Neural crest cell (in vitro differentiated cells): ENCODE results near the gene CAPN11. TPM values are rescaled to one million over a fixed set of nuclear protein-coding genes. Genes with fewer than 3 reads are reported as not detected.
A peak's percentile ranks its signal among the peaks of the same experiment; 100 is the strongest.

ENCODE experiments used
- DNase-seq: peaks from one replicate; pipeline ENCODE4 v3.0.0; 2021; ENCODE audit warnings: low read depth, mixed read lengths, low spot score
- H3K27ac Mint-ChIP-seq: one replicate; pipeline ENCODE4 v1.8.0; 2021; ENCODE audit warnings: mild to moderate bottlenecking, mixed read lengths; ENCODE audit not compliant: unreplicated experiment
- H3K27me3 Mint-ChIP-seq: 2 replicates; pipeline ENCODE4 v1.8.0; 2021; ENCODE audit warnings: low read depth, mild to moderate bottlenecking, mixed read lengths
- H3K36me3 Mint-ChIP-seq: 2 replicates; pipeline ENCODE4 v1.8.0; 2021; ENCODE audit warnings: low read depth, mild to moderate bottlenecking, mixed read lengths
- H3K4me1 Mint-ChIP-seq: 2 replicates; pipeline ENCODE4 v1.8.0; 2021; ENCODE audit warnings: mixed read lengths
- H3K4me3 Mint-ChIP-seq: one replicate; pipeline ENCODE4 v1.8.0; 2021; ENCODE audit warnings: mild to moderate bottlenecking, mixed read lengths
- H3K9me3 Mint-ChIP-seq: 2 replicates; pipeline ENCODE4 v1.8.0; 2021; ENCODE audit warnings: mixed read lengths
- total RNA-seq: library from RNA; stranded (reverse); gene quantifications from 2 replicates; pipeline ENCODE4 v1.2.1, GENCODE V29; 2021
- TF ChIP-seq, protein P1 (sequence below): fragments of 200-600 bp; sonication (generic); conservative IDR thresholded peaks from 2 replicates; pipeline ENCODE4 v1.5.0; 2021; ENCODE audit warnings: antibody characterized with exemption, mild to moderate bottlenecking

The CAPN11 gene
- total RNA-seq, 1 donor from 2014 or later = not detected

DNA sequence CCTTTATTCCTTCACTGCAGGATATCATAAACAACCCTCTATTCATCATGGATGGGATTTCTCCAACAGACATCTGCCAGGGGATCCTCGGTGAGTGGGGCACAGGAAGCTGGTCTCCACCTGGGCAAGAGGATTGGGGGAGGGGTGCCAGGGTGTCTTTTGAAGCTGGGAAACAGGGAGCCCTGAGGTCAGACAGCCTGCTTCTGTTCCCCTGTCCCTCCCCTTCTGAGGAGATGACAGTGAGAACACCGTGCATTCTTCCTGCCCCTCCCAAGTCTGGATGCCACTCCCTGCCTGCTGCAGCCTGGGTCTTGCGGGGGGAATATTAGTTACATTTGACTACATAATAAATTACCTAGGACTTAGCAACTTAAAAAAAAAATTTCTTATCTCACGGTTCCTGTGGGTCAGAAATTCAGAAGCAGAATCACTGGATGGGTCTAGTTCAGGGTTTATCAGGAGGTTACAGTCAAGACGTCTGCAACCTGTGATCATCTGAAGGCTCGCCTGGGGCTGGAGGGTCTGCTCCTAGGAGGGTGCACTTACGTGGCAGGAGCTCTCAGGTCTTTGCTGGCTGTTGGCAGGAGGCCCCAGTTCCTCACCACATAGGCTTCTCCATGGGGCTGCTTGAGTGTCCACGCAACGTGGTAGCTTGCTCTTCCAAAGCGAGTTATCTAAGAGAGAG is 11.4 kb downstream of the CAPN11 start:
- Mint-ChIP-seq H3K36me3 (no peaks in the 10 kb centered on the region), H3K27ac (no peak overlapping the region), H3K4me3 (no peak overlapping the region), H3K27me3 (peaks cover 13% of the 10 kb centered on the region), H3K9me3 (no peaks in the 10 kb centered on the region), H3K4me1 (peaks cover 17% of the 10 kb centered on the region)
- TF ChIP-seq, protein P1, sequence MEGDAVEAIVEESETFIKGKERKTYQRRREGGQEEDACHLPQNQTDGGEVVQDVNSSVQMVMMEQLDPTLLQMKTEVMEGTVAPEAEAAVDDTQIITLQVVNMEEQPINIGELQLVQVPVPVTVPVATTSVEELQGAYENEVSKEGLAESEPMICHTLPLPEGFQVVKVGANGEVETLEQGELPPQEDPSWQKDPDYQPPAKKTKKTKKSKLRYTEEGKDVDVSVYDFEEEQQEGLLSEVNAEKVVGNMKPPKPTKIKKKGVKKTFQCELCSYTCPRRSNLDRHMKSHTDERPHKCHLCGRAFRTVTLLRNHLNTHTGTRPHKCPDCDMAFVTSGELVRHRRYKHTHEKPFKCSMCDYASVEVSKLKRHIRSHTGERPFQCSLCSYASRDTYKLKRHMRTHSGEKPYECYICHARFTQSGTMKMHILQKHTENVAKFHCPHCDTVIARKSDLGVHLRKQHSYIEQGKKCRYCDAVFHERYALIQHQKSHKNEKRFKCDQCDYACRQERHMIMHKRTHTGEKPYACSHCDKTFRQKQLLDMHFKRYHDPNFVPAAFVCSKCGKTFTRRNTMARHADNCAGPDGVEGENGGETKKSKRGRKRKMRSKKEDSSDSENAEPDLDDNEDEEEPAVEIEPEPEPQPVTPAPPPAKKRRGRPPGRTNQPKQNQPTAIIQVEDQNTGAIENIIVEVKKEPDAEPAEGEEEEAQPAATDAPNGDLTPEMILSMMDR = no peak
- no peak for DNase-seq

DNA sequence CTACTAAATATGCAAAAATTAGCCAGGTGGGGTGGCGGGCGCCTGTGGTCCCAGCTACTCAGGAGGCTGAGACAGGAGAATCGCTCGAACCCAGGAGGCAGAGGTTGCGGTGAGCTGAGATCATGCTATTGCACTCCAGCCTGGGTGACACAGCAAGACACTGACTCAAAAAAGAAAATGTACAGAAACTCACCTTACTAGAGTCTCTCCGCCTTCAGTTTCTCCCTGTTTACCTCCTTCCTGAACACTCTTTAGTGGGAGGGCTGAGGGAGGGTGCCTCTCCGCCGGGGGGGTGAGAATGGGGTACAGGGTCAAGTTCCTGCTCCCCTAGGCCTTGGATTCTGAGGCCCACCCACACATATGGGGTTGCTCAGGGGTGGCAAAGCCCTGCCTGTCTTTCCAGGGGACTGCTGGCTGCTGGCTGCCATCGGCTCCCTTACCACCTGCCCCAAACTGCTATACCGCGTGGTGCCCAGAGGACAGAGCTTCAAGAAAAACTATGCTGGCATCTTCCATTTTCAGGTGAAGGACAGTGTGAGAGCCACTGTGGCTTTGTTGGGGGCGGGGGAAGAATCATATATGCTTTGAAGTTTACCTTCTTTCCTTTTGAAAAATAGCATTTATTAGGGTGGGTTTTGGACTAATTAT is 13.4 kb downstream of the CAPN11 start:
- Mint-ChIP-seq H3K27ac (no peak overlapping the region), H3K36me3 (no peaks in the 10 kb centered on the region), H3K27me3 (peaks cover 9% of the 10 kb centered on the region), H3K4me1 (peaks cover 6% of the 10 kb centered on the region), H3K9me3 (no peaks in the 10 kb centered on the region), H3K4me3 (no peak overlapping the region)
- DNase-seq = no peak
- TF ChIP-seq, protein P1 = no peak

DNA sequence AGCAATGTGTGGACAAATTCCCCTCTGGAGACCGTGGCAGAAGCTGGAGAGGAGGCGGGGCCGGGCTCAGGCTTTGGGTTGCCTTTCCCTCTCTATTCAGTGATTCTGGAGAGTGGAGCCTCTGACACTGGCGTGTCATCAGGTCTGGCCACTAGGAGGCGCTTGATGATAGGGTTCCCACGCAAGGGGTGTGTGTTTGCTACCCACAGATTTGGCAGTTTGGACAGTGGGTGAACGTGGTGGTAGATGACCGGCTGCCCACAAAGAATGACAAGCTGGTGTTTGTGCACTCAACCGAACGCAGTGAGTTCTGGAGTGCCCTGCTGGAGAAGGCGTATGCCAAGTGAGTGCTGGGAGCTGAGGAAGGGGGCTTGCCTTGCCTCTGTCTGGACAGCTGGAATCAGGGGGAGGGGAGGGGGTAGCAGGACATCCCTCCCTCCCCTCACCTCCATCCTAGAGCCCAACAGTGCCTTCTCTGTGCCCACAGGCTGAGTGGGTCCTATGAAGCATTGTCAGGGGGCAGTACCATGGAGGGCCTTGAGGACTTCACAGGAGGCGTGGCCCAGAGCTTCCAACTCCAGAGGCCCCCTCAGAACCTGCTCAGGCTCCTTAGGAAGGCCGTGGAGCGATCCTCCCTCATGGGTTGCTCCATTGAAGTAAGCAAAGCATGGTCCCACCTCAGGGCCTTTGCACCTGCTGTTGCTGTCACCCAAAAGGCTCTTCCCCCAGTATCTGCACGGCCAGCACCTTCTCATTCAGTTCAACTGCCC is 14.3 kb downstream of the CAPN11 start:
- peak; percentile 88 for DNase-seq
- Mint-ChIP-seq H3K27me3 (peaks cover 9% of the 10 kb centered on the region), H3K27ac (peak overlapping the region; percentile 63), H3K9me3 (no peaks in the 10 kb centered on the region), H3K4me1 (peaks cover 7% of the 10 kb centered on the region), H3K4me3 (no peak overlapping the region), H3K36me3 (no peaks in the 10 kb centered on the region)
- TF ChIP-seq, protein P1 = peak; percentile 90

DNA sequence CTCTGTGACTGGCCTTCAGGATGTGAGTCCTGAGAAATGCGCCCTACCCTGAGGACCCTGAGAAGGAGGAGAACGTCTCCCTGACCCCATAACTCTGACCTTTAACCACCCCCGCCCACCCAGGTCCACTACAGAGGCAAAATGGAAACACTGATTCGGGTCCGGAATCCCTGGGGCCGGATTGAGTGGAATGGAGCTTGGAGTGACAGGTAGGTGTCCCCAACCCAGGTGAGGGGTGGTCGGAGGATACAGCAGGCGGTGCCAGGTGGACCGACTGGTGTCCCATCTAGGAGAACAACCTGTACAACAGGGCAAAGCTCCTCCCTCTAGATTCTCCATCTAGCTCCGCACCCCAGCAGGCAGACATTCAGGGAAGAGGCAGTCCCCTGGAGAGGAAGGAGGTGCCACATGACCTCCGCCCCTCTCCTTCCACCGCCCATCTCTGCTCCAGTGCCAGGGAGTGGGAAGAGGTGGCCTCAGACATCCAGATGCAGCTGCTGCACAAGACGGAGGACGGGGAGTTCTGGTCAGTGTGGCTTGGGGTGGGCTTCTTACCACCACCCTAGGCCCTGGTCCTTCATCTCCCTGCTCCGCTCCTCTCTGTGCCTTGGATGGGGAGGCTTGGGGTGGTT is 17.6 kb downstream of the CAPN11 start:
- Mint-ChIP-seq H3K9me3 (no peaks in the 10 kb centered on the region), H3K4me1 (peaks cover 12% of the 10 kb centered on the region), H3K27ac (no peak overlapping the region), H3K4me3 (no peak overlapping the region), H3K27me3 (peaks cover 2% of the 10 kb centered on the region), H3K36me3 (no peaks in the 10 kb centered on the region)
- TF ChIP-seq, protein P1 = no peak
- DNase-seq = no peak

DNA sequence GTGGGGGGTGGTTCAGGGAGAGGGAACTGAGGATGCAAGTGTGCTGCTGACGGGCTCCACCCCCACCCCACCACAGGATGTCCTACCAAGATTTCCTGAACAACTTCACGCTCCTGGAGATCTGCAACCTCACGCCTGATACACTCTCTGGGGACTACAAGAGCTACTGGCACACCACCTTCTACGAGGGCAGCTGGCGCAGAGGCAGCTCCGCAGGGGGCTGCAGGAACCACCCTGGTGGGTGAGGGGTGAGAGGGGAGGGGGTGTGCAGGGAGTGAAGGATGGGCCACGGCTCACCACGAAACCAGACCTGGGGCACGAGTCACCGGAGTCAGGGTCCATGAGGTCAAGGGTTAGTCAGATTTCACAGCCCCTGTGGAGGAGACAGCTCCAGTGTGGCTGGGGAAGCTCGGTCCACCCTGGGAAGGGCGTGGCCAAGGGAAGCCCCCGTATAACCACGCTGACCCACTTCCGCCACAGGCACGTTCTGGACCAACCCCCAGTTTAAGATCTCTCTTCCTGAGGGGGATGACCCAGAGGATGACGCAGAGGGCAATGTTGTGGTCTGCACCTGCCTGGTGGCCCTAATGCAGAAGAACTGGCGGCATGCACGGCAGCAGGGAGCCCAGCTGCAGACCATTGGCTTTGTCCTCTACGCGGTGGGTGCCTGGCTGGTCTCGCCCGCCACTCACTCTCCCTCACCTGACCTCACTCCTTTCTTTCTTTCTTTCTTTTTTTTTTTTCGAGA is 18.3 kb downstream of the CAPN11 start:
- Mint-ChIP-seq H3K27me3 (no peaks in the 10 kb centered on the region), H3K9me3 (no peaks in the 10 kb centered on the region), H3K27ac (no peak overlapping the region), H3K4me1 (peaks cover 12% of the 10 kb centered on the region), H3K36me3 (no peaks in the 10 kb centered on the region), H3K4me3 (no peak overlapping the region)
- no peak for DNase-seq
- TF ChIP-seq, protein P1 = no peak
